GM12872 (cell line): Measurements from ENCODE around the gene IGFLR1.

Source experiments
- TF ChIP-seq, protein P1 (sequence below): IDR thresholded peaks from 3 replicates; pipeline ENCODE4 v1.5.1; 2011; ENCODE audit warnings: low read depth, mild to moderate bottlenecking, low read length, moderate library complexity; ENCODE audit not compliant: insufficient read depth

IGFLR1 gene

DNA sequence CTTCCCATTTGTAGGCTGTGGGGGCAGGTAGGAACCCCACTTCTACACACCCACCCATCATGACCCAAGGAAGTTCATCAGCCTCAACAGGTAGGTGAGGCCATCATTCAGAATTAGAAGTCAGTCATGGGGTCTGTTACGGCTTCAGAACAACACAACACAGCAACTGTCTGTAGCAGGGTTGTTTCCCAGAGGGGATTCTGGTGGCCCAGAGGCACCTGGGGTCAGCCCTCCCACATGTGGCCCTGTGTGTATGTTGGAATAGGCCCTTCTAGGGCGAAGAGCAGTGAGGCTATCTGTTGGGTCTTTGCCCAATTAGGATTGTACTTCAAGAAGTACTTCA is 3.4 kb downstream of the IGFLR1 start:
- TF ChIP-seq, protein P1, sequence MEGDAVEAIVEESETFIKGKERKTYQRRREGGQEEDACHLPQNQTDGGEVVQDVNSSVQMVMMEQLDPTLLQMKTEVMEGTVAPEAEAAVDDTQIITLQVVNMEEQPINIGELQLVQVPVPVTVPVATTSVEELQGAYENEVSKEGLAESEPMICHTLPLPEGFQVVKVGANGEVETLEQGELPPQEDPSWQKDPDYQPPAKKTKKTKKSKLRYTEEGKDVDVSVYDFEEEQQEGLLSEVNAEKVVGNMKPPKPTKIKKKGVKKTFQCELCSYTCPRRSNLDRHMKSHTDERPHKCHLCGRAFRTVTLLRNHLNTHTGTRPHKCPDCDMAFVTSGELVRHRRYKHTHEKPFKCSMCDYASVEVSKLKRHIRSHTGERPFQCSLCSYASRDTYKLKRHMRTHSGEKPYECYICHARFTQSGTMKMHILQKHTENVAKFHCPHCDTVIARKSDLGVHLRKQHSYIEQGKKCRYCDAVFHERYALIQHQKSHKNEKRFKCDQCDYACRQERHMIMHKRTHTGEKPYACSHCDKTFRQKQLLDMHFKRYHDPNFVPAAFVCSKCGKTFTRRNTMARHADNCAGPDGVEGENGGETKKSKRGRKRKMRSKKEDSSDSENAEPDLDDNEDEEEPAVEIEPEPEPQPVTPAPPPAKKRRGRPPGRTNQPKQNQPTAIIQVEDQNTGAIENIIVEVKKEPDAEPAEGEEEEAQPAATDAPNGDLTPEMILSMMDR, result no peak

DNA sequence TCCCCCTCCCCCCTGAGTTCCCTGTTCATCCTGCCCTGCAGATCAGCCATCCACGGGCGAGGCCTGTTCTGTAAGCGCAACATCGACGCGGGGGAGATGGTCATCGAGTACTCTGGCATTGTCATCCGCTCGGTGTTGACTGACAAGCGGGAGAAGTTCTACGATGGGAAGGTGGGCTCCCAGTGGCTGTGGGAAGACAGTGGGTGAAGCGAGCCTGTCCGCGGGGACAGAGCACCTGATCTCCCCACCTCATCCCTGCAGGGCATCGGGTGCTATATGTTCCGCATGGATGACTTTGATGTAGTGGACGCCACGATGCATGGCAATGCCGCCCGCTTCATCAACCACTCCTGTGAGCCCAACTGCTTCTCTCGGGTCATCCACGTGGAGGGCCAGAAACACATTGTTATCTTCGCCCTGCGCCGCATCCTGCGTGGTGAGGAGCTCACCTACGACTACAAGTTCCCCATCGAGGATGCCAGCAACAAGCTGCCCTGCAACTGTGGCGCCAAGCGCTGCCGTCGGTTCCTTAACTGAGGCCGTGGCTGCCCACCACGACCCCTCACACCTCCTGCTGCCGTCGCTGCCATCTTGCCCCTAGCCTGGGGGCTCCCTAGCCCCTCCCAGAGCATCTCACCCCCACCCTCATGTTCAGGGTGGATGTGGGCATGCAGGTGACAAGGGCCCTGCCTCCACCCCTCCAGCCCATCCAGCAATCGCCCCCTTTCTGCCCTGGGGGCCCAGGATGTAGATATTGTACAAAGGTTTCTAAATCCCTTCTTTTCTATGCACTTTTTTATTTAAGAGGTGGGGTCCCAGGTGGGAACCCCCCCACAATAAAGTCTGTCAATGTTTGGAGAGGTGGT is 4.0 kb downstream of the IGFLR1 start:
- TF ChIP-seq, protein P1, result no peak

DNA sequence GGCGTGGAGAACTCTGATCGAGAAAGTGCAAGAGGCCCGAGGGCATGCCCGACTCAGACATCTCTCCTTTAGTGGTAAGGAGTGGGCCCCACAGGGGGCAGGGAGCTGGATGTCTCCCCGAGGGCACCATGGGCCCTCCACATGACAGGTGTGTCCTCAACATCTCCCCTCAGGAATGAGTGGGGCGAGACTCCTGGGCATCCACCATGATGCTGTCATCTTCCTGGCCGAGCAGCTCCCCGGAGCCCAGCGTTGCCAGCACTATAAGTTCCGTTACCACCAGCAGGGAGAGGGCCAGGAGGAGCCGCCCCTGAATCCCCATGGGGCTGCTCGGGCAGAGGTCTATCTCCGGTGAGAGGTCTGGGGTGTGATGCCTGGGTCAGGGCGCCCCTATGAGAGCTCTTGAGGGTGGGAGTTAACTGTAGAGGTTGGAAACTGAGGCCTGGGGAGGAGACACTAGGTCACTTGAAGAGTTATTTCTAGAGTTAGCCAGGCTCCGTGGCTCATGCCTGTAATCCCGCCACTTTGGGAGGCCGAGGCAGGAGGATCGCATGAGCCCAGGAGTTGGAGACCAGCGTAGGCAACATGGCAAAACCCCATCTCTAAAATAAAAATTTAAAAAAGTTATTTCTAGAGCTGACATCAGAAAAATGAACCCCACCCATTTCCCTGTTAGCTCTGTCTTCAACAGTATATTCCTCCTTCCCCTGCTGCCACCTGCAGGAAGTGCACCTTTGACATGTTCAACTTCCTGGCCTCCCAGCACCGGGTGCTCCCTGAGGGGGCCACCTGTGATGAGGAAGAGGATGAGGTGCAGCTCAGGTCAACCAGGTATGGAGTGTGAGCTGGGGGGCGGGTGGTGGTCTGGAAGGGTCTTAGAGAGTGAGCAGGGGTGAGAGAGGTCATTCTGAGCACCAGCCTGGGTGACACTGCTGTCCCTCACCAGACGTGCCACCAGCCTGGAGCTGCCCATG is 5.1 kb downstream of the IGFLR1 start:
- TF ChIP-seq, protein P1, result peak; percentile 31; the same call in 1 of the 3 replicates

DNA sequence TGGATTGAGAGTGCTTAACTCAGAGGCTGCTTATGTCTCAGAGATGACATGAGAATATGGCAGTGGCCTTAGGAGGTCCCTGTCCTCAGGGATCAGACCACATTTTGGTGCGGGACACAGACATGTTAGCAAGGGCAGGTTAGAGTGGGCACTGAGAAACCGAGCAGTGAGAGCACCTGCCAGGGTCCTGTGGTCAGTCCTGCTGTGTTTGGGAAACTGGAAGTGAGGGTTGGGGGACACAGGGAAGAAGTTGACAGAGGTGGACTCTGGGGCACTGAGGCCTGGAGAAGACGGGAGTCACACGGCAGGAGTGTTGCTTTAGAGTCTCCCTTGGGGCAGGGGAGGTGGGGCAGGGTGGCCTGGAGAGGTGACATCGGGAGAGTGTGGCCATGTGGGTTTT is 7.4 kb downstream of the IGFLR1 start:
- TF ChIP-seq, protein P1, result no peak

DNA sequence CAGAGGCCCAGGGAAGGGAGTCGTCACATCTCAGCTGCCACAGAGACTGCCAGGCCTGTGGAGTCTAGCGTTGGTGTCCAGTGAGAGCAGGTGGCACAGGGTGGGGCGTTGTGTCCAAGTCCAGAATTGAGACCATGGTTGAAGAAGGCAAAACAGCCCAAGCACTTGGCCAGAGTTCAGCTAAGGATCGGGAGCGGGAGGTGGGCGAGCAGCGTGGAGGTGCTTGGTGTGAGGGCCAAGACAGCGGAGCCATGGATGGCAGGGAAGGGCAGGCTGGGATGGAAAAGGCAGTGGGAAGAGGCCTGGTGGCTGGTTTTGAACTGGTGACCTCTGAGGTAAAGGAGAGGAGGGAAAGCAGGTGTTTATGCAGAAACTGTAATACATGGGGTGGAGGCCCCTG is 8.0 kb downstream of the IGFLR1 start:
- TF ChIP-seq, protein P1, result no peak

DNA sequence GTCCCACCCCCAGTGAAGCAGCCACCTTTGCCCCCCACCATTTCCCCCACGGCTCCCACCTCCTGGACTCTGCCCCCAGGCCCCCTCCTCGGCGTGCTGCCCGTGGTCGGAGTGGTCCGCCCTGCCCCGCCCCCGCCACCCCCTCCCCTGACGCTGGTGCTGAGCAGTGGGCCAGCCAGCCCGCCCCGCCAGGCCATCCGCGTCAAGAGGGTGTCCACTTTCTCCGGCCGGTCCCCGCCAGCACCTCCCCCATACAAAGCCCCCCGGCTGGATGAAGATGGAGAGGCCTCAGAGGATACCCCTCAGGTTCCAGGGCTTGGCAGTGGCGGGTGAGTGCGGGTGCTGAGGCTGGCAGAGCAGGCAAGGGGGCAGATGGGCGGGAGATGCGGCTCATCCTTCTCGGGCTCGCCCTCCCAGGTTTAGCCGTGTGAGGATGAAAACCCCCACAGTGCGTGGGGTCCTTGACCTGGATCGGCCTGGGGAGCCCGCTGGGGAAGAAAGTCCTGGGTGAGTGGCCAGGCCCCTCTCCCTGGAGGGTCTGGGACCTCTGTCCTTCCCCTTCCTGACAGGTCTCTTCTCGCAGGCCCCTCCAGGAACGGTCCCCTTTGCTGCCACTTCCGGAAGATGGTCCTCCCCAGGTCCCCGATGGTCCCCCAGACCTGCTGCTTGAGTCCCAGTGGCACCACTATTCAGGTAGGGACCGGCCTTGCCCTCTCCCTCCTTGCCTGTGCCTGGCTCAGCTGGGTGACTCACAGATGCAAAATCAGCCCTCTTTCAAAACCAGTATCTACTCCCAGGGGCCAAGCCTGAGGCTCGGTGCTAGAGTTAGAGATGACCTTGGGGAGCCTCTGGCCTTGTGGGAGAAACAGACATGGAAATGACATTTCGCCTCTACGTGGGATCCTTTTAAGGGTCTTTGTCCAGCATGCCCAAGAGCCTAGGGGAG is 8.8 kb downstream of the IGFLR1 start:
- TF ChIP-seq, protein P1, result no peak
